GM12878 (cell line): ENCODE data around the gene RABL6. TPM values are rescaled to one million over a fixed set of nuclear protein-coding genes. Genes with fewer than 3 reads are reported as not detected.

Source experiments
- ATAC-seq: fragments of 200-7000 bp; cut with Tn5 transposase; 3 replicates; pipeline ENCODE4 v1.9.1; 2020; ENCODE audit warnings: mild to moderate bottlenecking, moderate library complexity
- BruUV-seq: library from RNA; stranded (reverse); fragments of 400-500 nt; replicated peaks from 2 replicates; lab custom pipeline; 2021; lab: Mats Ljungman, UMichigan
- CTCF ChIA-PET: fragments of 300-600 bp; sonication (Branson Sonifier 250); formaldehyde crosslinking; extraction: SDS; loops from one replicate; lab custom pipeline; 2021; ENCODE audit warnings: inconsistent platforms; lab: Yijun Ruan, JAX
- POLR2A ChIA-PET: fragments of 350-600 bp; formaldehyde crosslinking; extraction: SDS; loops from one replicate; lab custom pipeline; 2021; ENCODE audit warnings: inconsistent platforms; lab: Charles Lee
- RAD21 ChIA-PET: fragments of 300-600 bp; sonication (Branson Sonifier 250); formaldehyde crosslinking; loops from one replicate; lab custom pipeline; 2023; ENCODE audit warnings: antibody characterized with exemption; ENCODE audit not compliant: unreplicated experiment; lab: Charles Lee
- SMC1A ChIA-PET: fragments of 300-600 bp; sonication (Branson Sonifier 250); formaldehyde crosslinking; loops from one replicate; lab custom pipeline; 2023; ENCODE audit not compliant: unreplicated experiment, uncharacterized antibody; lab: Charles Lee
- DNase-seq: peaks from one replicate; pipeline ENCODE4 v3.0.0-alpha.2; 2011; ENCODE audit warnings: low read depth, low spot score
- FAIRE-seq: peaks from 3 replicates; lab custom pipeline; 2011; peaks lifted over from hg19 to GRCh38; lab: Jason Lieb, UNC
- H2AFZ ChIP-seq: 2 replicates; pipeline ENCODE4 v1.6.0; 2011; ENCODE audit warnings: low read depth, low read length, control low read depth; ENCODE audit not compliant: control insufficient read depth
- H3K27ac ChIP-seq: 2 replicates; pipeline ENCODE4 v1.5.1; 2011; ENCODE audit warnings: control low read depth; ENCODE audit not compliant: control insufficient read depth, insufficient read depth
- H3K27me3 ChIP-seq, 2 experiments: replicated peaks in 1 of 2; 2 replicates each; pipeline versions ENCODE4 v1.6.0 to v1.6.1; 2011; ENCODE audit warnings: low read length in 1 of 2; ENCODE audit not compliant: control insufficient read depth in 2 of 2, insufficient read depth in 2 of 2
- H3K36me3 ChIP-seq, 2 experiments: 2 replicates each; pipeline ENCODE4 v1.5.1; 2011; ENCODE audit warnings: low read length in 1 of 2; ENCODE audit not compliant: control insufficient read depth in 2 of 2, insufficient read depth in 2 of 2
- H3K4me1 ChIP-seq: 2 replicates; pipeline ENCODE4 v1.6.1; 2011; ENCODE audit warnings: mild to moderate bottlenecking, low read length, moderate library complexity, mixed read lengths; ENCODE audit not compliant: control insufficient read depth, insufficient read depth
- H3K4me2 ChIP-seq: 2 replicates; pipeline ENCODE4 v1.6.0; 2011; ENCODE audit warnings: control low read depth; ENCODE audit not compliant: control insufficient read depth, insufficient read depth
- H3K4me3 ChIP-seq: fragments of 200-600 bp; sonication (generic); 2 replicates; pipeline ENCODE4 v1.5.1; 2016
- H3K79me2 ChIP-seq: 2 replicates; pipeline ENCODE4 v1.6.0; 2011; ENCODE audit warnings: low read length; ENCODE audit not compliant: control insufficient read depth, insufficient read depth
- H3K9ac ChIP-seq: 2 replicates; pipeline ENCODE4 v1.8.0; 2011; ENCODE audit warnings: low read length, control low read depth, mixed read lengths; ENCODE audit not compliant: control insufficient read depth, insufficient read depth
- H3K9me3 ChIP-seq: replicated peaks from 3 replicates; pipeline ENCODE4 v1.5.1; 2011; ENCODE audit warnings: mild to moderate bottlenecking, low read length; ENCODE audit not compliant: control insufficient read depth, insufficient read depth
- H4K20me1 ChIP-seq: 2 replicates; pipeline ENCODE4 v1.6.0; 2011; ENCODE audit not compliant: control insufficient read depth, insufficient read depth
- BACH1 ChIP-seq: fragments of 450-650 bp; IDR thresholded peaks from 2 replicates; pipeline ENCODE4 v1.6.1; 2017; ENCODE audit warnings: mild to moderate bottlenecking, borderline replicate concordance
- CREB1 ChIP-seq: IDR thresholded peaks from 2 replicates; pipeline ENCODE4 v1.6.1; 2012; ENCODE audit warnings: low read depth, mild to moderate bottlenecking, inconsistent platforms
- FOXM1 ChIP-seq: IDR thresholded peaks from 2 replicates; pipeline ENCODE4 v1.6.1; 2012; ENCODE audit warnings: low read depth, mild to moderate bottlenecking, inconsistent platforms, low read length, moderate library complexity
- STAT3 ChIP-seq: IDR thresholded peaks from 2 replicates; pipeline ENCODE4 v1.6.1; 2011; ENCODE audit warnings: low read depth, low read length, improper control_type of control experiment
- ZSCAN29 ChIP-seq: fragments of 450-650 bp; IDR thresholded peaks from 2 replicates; pipeline ENCODE4 v1.6.1; 2017; ENCODE audit warnings: mild to moderate bottlenecking, moderate library complexity
- WGBS: methylation state at CpG from one replicate; pipeline ENCODE4 v1.1.6; 2016; ENCODE audit warnings: low lambda C conversion rate; ENCODE audit not compliant: insufficient replicate concordance, insufficient coverage; ENCODE audit errors: missing lambda C conversion rate; 5-methylcytosine and 5-hydroxymethylcytosine counted together
- in situ Hi-C: fragments of 300-500 bp; cut with MboI; formaldehyde crosslinking; loops from 9 replicates; pipeline ENCODE4 v1.14.3; 2018; ENCODE audit warnings: mixed read lengths
- intact Hi-C: fragments of 100-400 bp; cut with micrococcal nuclease; formaldehyde crosslinking; loops from one replicate; pipeline ENCODE4 v1.14.2; 2022; ENCODE audit not compliant: unreplicated experiment
- polyA plus RNA-seq, 11 experiments: library from polyadenylated mRNA; depleted of rRNA in 4 of 11; unstranded in 6 of 11; stranded (reverse) in 5 of 11; fragments of >200 nt; fragmentation: Nextera tagmentation in 4 of 11; fragmentation: Illumina TruSeq in 1 of 11; extraction: Ambion mirVana in 4 of 11; extraction: Trizol in 1 of 11; gene quantifications; 1 replicate in 1 of 11; 2 replicates in 10 of 11; pipeline versions ENCODE4 v1.2.1 to v1.2.3, GENCODE V29; 2011 to 2016; ENCODE audit warnings: inconsistent platforms in 2 of 11, missing spikeins in 2 of 11, low read depth in 1 of 11
- total RNA-seq, 4 experiments: library from RNA; depleted of rRNA in 3 of 4; stranded (reverse); fragments of >200 nt in 3 of 4; fragmentation: Illumina TruSeq in 1 of 4; extraction: Trizol in 1 of 4; gene quantifications; 2 replicates each; pipeline versions ENCODE4 v1.2.1 to v1.2.3, GENCODE V29; 2013 to 2021
- TF ChIP-seq, protein P1 (sequence below): fragments of 450-650 bp; IDR thresholded peaks from 2 replicates; pipeline ENCODE4 v1.6.1; 2014; ENCODE audit warnings: mild to moderate bottlenecking

RABL6 gene
- total and polyA plus RNA-seq, 10 of the 15 experiments (the other 5 are each of a cell fraction or from before 2014, with no cell fraction given): 1.4 to 134 (median 42.7) TPM

GRCh38 chr9:136848393-136849037 is 40.8 kb downstream of the RABL6 start:
- Histone ChIP-seq H3K9me3 (peaks cover 4% of the 10 kb centered on the region; the same call in 1 of the 3 replicates), H4K20me1 (no peaks in the 10 kb centered on the region; the same call in 1 of the 2 replicates), H3K36me3 (peaks cover 4 to 8% of the 10 kb centered on the region in 2 experiments; a peak in 3 of 4 replicates), H3K79me2 (peaks cover 10% of the 10 kb centered on the region; the same call in 1 of the 2 replicates), H3K4me2 (peak overlapping the region; percentile 77), H3K27ac (peak overlapping the region; percentile 81), H2AFZ (peak overlapping the region; percentile 91; the same call in 1 of the 2 replicates), H3K4me1 (peaks cover 8% of the 10 kb centered on the region), H3K9ac (peak overlapping the region; percentile 53), H3K27me3 (no peaks in the 10 kb centered on the region; a peak in 1 of 4 replicates), H3K4me3 (peak overlapping the region; percentile 80)
- ATAC-seq (peak; percentile 23), FAIRE-seq (no peak), DNase-seq (no peak)
- in situ Hi-C loops (no loop called here), intact Hi-C loops (loop anchor here (2.0 to 5.0 kb wide), 3 partner anchors 34 to 189 kb away; partner anchors contain the start of gene TMEM141)
- TF ChIP-seq ZSCAN29: no peak
- TF ChIP-seq STAT3: no peak
- no peak for TF ChIP-seq FOXM1
- TF ChIP-seq, protein P1, sequence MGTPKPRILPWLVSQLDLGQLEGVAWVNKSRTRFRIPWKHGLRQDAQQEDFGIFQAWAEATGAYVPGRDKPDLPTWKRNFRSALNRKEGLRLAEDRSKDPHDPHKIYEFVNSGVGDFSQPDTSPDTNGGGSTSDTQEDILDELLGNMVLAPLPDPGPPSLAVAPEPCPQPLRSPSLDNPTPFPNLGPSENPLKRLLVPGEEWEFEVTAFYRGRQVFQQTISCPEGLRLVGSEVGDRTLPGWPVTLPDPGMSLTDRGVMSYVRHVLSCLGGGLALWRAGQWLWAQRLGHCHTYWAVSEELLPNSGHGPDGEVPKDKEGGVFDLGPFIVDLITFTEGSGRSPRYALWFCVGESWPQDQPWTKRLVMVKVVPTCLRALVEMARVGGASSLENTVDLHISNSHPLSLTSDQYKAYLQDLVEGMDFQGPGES: no peak
- TF ChIP-seq BACH1: peak; percentile 1; the same call in 1 of the 2 replicates
- TF ChIP-seq CREB1: no peak; the same call in 1 of the 2 replicates
- BruUV-seq: TSS peak; percentile 77
- SMC1A ChIA-PET: no interaction called here
- CTCF ChIA-PET: interaction anchor here (0.6 to 2.2 kb wide), 9 partner anchors 33 to 187 kb away, joined by 3 to 7 read pairs (median 3); partner anchors contain the start of gene TRAF2
- under 1% methylated on average over 36 of the region's 53 CpGs for WGBS
- RAD21 ChIA-PET: interaction anchor here (1.3 to 1.8 kb wide), 3 partner anchors 33 to 53 kb away, joined by 3 to 7 read pairs (median 5); partner anchors contain the start of gene TRAF2
- POLR2A ChIA-PET: interaction anchor here (0.7 to 1.8 kb wide), 4 partner anchors 34 to 96 kb away, joined by 3 to 9 read pairs (median 5); partner anchors contain the start of genes FBXW5 and TRAF2
